GM21381 (cell line): ENCODE measurements around the gene SPAM1.
"Not testable (repeated sequence)": the region's sequence is repeated elsewhere in the genome, so short reads cannot be mapped to it uniquely, and the experiment has no call there.

Experiments used
- ATAC-seq: cut with Tn5 transposase; IDR thresholded peaks from one replicate; pipeline ENCODE4 v1.9.1; 2021; ENCODE audit warnings: mild to moderate bottlenecking, moderate library complexity; ENCODE audit not compliant: unreplicated experiment

Gene SPAM1, protein sequence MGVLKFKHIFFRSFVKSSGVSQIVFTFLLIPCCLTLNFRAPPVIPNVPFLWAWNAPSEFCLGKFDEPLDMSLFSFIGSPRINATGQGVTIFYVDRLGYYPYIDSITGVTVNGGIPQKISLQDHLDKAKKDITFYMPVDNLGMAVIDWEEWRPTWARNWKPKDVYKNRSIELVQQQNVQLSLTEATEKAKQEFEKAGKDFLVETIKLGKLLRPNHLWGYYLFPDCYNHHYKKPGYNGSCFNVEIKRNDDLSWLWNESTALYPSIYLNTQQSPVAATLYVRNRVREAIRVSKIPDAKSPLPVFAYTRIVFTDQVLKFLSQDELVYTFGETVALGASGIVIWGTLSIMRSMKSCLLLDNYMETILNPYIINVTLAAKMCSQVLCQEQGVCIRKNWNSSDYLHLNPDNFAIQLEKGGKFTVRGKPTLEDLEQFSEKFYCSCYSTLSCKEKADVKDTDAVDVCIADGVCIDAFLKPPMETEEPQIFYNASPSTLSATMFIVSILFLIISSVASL

DNA sequence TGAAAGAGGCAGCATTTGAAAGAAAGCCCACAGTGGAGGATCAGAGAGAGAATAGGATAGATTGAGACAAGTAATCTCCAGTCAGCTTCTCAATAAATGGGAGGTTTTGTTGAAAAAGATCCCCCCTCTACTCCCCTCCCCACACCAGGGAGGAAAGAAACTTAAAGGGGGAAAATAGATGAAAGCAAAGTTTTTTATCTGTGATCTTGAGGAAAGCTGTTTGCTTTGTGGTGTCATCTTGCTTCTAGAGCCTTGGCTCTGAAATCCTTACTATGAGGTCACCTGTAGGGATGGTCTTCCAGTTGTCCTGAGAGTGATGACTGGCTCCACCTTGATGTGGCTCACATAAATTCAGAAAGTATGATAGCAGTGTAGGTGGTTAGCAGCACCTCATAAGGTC lies at the start of gene SPAM1:
Gene SPAM1, plus strand, starts transcription at position 301 of the 400 bp plus-strand sequence. CDS start 28,330 bp downstream, outside the sequence.
- ATAC-seq = no peak

GRCh38 chr7:123876557-123877256 lies 48.3 kb upstream of the SPAM1 start:
- no peak for ATAC-seq

DNA sequence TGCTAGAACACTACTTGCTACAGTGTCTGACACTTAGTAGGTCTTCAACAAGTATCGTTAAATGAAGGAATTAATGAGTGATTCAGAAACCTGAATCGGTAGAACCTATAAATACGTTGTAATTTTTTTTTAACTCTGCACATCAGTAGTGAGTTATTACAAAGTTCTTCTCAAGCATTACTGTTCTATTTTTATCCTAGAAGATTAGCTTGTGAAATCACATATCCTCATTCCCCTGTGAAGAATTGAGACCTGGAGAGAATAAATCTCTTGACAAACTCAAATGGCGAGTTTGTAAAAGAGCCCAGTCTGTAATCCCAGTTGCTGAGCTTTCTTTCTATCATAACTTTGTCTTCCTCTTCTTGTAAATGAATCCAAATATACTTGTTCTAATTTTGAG lies 45.4 kb upstream of the SPAM1 start:
- no peak for ATAC-seq

DNA sequence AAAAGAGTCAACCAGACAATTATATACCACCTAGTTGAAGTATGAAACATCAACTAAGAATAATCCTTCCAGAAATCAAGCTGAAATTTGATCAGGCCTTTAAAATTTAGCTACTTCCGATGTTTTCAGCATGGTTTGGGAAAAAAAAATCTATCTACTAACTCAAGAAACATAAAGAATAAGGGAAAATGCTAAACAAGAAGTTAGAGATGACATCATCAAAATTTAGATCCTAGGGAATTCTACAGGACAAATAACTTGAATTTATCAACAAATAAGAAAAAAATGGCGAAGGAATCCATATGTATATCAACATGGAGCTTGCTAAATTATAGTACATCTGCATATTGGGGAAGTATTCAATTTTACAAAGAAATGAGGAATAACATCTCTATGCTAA lies 43.7 kb upstream of the SPAM1 start:
- no peak for ATAC-seq

- ATAC-seq = no peak
Observed at GRCh38 chr7:123883154-123883553, 41.9 kb upstream of the SPAM1 start.

DNA sequence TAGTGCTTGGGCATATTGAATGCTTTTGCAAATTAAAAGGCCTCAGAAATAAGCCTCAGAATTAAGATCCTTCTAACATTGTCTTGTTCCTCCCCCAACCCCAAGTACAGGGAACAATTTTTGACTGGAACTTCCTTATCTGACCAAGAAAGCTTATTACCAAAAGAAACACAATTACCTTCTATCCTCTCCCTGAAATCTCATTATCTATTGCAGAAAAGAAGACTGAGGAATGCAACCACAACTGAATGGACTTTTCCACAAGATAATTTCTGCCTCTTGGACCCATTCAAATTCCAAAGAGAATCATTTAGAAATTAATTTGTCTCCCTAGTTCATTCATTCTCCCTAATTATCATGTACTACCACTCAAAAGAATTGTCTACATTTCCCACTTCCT lies 36.8 kb upstream of the SPAM1 start:
- ATAC-seq = no peak

GRCh38 chr7:123894753-123895152 lies 30.3 kb upstream of the SPAM1 start:
- not testable (repeated sequence) for ATAC-seq

DNA sequence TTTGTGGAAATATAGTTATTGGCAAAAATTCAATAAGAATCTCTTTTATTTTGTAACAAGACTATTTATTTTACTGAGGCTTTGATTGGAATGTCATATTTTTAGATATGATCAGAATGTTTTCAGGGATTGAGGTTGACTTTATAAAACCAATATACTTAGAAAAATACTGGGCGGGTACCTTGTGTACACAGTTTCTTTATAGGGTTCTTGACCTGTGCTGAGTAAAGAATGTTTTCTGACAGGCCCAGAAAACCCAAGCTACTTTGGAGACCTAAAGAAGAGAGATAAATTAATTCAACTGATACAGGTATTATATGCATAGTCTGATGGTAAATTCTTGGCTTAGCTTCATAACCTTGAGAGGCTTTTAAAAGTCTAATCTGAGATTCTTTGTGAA lies 23.9 kb upstream of the SPAM1 start:
- no peak for ATAC-seq

- no peak for ATAC-seq
Observed at GRCh38 chr7:123905714-123906113, 19.3 kb upstream of the SPAM1 start.

- ATAC-seq = no peak
Observed at GRCh38 chr7:123916240-123916724, 8.8 kb upstream of the SPAM1 start.

GRCh38 chr7:123917878-123918277 lies 7.2 kb upstream of the SPAM1 start:
- ATAC-seq = no peak

DNA sequence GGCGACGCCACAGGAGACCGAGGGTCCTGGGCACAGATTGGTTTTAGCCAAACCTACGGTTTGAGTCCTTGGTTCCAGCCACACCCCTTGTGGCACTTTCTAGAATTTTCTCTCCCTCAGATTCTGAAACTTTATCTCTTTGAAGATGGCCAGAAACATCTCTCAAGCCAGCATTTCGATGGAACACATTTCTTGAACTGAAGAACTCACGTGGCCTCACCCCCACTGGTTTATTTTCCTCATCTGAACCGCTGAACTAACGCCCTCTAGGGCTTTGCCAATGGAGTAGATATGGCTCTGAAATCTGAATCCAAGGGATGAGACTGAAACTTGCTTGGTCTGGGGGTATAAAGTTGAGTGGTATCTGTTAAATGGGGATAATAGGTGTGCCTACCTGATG lies 6.7 kb upstream of the SPAM1 start:
- no peak for ATAC-seq

DNA sequence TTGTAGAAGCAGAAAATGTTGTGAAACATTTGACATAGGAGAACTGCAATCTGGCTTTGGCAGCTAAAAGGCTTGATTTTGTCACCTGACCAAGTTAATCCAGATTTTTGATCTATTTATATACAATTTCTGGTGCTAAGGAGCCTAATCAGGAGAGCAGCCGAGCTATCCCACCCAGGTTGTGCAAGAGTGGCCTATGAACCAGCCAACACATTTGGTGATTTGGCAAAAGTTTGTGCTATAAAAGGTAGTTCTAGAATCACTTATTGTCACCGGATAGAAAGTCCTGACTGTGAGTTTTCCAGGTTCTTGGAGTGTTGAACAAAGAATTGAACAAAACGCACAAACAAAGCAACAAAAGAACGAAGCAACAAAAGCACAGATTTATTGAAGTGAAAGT lies 1.4 kb upstream of the SPAM1 start:
- no peak for ATAC-seq

GRCh38 chr7:123929107-123929506 lies 4.1 kb downstream of the SPAM1 start:
- ATAC-seq = no peak

GRCh38 chr7:123929655-123930054 lies 4.6 kb downstream of the SPAM1 start:
- no peak for ATAC-seq

DNA sequence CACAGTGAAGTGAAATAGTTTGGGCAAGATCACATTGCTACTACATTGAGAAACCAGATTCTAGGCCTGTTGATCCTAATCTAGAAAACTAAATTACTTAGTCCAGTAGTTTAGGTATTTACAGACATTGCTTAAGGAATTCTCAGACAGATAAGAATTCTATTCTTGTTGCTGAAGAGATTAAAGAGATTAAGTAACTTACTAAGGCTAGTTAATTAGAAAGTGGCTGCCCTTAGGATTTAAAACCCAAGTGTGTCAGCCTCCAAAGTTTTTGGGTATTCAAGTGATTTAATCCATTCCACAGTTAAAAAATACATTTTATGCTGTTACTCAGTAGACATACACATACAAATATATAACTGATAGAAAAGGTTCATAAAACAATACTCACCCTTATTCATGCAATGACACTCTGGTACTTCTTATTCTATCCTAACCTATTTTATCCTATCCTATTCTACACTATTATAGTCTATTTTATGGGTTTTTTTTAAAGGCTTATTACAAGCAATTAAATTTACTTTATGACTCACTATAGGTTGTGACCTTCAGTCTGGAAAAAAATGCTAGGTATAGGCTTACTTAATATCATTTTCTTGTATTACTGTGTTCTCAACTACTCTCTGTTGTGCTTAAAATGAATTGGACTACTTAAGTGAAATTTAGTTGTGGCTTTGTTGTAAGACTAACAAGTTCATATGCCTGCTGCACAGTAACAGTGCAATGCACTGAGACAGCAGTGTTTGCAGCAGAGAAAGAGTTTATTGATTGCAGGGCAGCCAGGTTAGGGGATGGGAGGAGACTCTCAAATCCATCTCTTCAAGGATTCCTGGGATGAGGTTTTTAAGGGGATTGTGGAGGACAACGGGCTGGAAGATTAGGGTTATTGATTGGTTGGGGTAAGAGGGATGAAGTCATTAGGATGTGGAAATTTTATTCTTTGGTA lies 10.7 kb downstream of the SPAM1 start:
- no peak for ATAC-seq

DNA sequence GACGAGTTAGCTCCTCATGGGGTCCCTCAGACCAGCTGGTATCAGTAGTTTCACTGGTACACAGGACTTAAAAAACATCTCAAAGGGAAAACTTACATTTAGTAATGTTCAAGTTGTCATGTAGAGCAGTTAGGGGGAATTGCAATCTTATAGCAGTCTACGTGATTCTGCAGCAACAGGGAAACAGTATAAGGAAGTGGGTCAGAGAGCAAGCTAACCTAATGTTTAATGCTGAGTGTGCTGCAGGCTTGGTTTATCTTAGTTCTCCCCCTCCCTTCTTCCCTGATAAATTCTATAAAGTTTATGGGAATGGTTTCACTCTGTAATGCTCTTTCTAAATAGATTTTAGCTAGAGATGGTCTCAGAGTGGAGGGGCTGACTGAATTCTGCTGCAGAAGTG lies 11.3 kb downstream of the SPAM1 start:
- ATAC-seq = no peak

- ATAC-seq = no peak
Observed at GRCh38 chr7:123939784-123940183, 14.7 kb downstream of the SPAM1 start.

GRCh38 chr7:123941391-123942180 lies 16.5 kb downstream of the SPAM1 start:
- ATAC-seq = no peak

DNA sequence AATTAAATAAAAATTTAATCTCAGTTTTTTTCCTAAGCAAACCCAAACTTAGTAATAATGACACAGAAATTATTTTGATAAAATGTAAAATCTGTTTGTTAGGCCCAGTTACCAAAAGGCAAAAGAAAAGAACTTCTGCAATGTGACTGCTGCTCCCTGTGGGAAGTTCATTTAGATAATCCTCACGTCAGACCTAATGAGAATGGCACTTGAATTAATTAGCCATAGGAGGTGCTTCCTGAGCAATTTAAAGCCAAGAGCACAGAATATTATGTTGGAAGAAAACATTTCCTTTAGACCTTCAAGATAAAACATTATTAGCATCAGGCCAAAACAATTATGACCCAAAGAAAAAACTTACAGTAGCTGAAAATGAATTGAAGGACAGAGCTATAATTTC lies 19.4 kb downstream of the SPAM1 start:
- no peak for ATAC-seq
